NCI-H1694 (cell line): ENCODE data around the gene CYB561A3.

ENCODE experiments used
- DNase-seq: peaks from one replicate; lab custom pipeline; 2025; lab: John Stamatoyannopoulos, UW

CYB561A3 gene

DNA sequence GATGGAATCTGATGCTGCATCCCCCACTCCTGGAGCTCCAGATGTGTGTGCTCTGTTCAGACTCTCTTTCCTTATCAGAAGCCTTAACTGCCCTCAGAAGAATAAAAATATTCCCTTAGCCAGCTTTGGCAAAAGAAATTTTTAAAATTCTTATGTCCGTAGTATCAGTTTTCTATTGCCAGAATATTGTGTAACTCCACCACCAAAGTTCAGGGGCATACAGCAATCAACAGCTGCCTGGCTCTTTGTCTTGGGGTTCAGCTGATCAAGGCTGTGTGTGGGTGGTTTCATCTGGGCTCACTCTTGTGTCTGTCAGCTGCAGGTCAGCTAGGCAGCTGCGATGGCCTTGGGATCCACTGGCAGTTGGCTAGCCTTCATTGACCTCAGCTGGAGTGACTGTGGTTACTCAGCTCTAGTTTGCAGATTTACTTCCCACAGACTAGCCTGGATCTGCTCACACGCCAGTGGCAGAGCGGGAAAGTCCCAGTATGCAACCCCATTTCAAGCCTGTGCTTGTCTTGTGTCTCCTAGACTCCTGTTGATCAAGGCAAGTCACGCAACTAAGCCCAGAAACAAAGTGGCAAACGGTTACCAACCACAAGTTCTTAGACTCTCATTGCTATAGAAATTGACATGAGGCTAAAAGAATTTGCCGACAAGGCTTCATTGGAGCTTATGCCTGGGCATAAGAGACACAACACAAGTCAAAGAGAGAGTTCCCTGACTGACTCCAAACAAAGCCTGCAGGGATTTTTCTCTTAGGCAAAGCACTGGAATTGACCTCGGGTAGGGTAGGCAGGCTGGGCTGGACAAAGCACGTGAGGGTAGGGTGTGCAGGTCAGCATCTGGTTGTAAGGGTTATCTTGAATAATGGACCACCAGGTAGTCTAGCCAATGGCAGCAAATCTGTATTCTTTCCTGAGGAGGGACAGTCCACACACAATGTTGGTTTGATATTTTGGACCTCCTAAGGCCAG is 8.0 kb upstream of the CYB561A3 start:
- DNase-seq, result no peak

DNA sequence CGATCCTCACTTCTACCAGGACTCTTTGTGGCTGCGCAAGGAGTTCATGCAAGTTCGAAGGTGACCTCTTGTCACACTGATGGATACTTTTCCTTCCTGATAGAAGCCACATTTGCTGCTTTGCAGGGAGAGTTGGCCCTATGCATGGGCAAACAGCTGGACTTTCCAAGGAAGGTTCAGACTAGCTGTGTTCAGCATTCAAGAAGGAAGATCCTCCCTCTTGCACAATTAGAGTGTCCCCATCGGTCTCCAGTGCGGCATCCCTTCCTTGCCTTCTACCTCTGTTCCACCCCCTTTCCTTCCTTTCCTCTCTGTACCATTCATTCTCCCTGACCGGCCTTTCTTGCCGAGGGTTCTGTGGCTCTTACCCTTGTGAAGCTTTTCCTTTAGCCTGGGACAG is 7.0 kb upstream of the CYB561A3 start:
- DNase-seq, result no peak

DNA sequence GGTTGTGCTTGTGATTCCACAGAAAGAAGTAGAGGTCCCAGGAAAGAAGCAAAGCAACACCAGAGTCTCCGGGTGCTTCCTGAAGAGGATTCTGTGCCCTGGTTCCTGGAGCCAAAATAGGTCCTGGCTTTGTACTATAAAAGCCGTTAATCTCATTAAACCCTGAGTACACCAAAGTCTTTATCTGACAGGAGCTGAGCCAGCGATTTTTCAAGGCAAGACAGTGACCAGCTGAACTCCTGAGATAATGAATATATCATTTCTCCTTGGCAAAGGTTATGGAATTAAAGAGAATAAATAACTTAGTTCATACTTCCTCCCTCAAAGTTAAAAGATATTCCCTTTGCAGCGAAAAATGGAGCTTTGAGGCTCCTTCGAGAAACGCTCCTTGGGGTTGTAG is 5.7 kb upstream of the CYB561A3 start:
- DNase-seq, result no peak

DNA sequence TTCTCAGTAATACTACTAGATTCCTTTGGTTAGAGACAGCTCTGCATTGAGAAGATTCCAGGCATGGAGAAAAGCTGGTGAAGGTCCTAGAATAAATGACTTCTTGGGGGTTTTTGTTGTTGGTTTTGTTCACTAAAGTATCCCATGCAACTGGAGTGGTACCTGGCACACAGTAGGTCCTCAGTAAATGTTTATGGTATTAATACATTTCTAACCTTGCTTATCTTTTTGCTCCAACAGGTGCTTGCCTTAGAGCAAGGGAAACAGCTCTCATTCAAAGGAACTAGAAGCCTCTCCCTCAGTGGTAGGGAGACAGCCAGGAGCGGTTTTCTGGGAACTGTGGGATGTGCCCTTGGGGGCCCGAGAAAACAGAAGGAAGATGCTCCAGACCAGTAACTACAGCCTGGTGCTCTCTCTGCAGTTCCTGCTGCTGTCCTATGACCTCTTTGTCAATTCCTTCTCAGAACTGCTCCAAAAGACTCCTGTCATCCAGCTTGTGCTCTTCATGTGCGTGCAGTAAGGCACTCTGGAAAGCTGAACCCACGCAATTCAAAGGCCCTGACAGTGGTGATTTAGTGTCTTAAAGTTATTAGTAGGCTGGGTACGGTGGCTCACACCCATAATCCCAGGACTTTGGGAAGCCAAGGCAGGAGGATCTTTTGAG is 2.5 kb upstream of the CYB561A3 start:
- DNase-seq, result no peak

DNA sequence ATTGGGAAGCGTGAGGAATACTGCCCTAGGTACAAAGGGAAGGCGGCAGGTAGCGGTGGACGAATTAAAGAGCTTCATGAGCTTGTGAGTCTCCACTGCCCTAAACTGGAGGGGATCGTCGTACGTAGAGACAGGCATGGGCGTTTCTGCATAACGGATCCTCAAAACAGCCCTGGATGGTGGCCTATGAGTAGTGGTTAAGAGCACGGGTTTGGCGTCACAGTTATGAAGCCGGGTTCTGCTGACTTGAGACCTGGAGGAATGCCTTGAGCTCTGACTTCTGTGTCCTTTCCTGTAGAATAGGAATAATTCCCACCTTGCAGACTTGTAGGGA is 827 bp upstream of the CYB561A3 start:
- no peak for DNase-seq

DNA sequence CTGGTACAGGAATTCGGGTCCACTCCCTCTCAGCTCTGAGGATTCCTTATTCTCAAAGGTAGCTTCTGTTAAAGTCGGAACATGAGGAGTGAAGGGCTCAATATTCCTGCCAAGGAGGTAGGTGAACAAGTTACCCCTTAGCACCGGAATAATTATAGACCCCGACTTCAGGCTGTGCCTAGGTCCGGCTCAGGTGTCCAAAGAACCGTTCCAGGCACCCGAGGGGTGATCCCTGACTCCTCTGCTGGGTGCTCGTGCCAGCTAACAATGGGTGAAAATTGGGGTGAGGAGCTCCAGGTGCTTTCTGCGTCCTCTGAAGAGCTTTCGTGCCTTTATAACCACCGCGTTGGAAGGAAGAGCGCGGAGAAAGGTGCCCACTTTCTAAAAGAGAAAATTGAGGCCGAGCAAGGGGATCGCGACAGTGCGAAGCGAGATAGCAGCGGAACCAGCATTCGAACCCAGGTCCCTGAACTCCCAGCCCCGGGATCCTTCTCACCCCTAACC is 393 bp downstream of the CYB561A3 start:
- no peak for DNase-seq

DNA sequence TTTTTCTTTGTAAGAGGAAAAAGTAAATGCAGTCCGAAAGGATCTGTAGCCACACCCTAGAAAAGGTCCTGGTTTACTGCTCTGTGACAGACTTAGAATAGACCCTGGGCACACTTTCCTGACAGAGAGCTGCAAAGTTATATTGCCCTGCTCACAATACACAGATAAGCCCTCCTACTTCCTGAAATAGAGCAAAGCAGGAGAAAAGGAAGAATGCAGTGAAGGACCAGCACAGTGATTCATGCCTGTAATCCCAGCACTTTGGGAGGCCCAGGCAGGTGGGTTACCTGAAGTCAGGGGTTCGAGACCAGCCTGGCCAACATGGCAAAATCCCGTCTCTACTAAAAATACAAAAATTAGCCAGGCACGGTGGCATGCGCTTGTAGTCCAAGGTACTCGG is 2.2 kb downstream of the CYB561A3 start:
- no peak for DNase-seq

DNA sequence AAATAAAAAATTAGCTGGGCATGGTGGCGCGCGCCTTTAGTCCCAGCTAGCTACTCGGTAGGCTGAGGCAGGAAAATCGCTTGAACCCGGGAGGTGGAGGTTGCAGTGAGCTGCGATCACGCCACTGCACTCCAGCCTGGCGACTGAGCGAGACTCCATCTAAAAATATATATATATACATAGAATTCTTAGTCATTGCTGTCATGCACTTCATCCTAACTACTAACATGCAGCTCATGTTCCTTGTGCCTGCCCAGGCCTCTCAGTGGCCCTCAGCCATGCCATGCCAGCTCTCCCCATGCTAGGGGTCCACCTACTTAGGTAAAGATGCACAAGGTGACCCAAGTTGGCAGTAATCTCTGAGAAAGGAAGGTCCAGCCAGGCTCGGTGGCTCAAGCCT is 3.1 kb downstream of the CYB561A3 start:
- no peak for DNase-seq

DNA sequence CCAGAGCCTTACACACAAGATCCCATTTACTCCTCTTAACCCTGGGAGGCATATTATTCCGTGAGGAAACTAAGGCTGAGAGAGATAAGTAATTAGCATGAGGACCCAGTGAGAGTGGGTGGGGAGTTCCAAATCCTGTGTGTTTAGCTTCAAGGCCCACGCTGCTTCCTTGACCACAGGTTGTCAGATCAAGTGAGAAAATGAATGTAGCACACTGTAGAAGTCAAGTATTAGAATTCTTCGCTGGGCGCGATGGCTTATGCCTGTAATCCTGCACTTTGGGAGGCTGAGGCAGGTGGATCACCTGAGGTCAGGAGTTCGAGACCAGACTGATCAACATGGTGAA is 3.8 kb downstream of the CYB561A3 start:
- no peak for DNase-seq

DNA sequence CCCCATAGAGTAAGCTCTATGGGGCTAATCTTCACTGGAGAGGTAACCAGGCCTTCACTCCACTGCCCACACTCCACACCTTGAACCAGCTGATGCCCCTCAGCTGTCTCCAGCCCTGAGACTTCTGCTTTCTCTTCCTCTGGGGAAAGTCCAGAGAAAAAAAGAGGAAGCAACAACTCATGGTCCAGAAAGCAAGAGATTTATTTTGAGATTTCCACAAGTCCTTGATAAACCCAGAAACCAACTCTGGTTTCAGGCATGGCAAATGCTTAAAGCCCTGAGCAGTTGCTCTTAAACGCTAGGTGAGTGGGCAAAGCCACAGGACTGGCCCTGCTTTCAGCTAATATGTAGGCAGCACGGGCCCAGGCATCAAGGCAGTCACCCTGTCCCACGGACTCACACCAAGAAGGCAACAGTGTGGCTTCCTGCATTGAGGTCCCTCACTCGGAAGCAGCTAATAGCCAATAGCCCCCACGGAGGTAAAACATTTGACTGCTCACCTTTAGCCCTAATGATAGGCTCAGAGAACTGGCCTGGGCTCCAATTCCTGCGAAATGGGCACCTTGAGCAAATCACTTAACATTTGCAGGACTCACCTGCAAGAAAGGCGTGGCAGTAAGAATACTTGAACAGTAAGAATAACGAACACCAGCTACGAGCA is 4.3 kb downstream of the CYB561A3 start:
- no peak for DNase-seq

DNA sequence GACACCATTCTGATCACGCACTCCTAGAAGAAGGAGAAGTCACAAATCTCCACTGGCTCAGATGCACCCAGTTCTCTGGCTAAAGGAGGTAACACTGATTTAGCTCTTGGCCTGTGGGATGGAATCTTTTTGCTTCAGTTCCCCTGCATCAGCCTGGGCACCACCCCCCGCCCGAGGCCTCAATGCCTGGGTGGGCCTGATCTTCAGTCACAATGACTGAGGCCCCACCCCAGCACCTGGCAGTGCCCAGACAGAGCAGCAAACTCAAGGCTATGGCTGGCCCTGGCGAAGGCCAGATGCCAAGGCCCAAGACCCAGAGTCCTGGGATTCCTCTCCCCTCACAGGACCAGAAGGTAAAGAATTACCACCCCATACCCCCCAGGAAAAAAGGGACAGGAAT is 5.0 kb downstream of the CYB561A3 start:
- DNase-seq, result no peak

DNA sequence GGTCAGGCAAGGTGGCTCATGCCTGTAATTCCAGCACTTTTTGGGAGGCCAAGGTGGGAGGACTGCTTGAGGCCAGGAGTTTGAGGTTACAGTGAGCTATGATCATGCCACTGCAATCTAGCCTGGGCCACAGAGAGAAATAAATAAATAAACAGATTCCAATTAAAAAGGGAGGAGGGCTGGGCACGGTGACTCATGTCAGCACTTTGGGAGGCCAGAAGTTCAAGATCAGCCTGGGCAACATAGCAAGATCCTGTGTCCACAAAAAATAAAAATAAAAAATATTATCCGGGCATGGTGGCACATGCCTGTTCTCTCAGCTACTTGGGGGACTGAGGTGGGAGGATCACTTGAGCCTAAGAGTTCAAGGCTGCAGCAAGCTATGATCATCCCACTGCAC is 7.5 kb downstream of the CYB561A3 start:
- DNase-seq, result no peak

DNA sequence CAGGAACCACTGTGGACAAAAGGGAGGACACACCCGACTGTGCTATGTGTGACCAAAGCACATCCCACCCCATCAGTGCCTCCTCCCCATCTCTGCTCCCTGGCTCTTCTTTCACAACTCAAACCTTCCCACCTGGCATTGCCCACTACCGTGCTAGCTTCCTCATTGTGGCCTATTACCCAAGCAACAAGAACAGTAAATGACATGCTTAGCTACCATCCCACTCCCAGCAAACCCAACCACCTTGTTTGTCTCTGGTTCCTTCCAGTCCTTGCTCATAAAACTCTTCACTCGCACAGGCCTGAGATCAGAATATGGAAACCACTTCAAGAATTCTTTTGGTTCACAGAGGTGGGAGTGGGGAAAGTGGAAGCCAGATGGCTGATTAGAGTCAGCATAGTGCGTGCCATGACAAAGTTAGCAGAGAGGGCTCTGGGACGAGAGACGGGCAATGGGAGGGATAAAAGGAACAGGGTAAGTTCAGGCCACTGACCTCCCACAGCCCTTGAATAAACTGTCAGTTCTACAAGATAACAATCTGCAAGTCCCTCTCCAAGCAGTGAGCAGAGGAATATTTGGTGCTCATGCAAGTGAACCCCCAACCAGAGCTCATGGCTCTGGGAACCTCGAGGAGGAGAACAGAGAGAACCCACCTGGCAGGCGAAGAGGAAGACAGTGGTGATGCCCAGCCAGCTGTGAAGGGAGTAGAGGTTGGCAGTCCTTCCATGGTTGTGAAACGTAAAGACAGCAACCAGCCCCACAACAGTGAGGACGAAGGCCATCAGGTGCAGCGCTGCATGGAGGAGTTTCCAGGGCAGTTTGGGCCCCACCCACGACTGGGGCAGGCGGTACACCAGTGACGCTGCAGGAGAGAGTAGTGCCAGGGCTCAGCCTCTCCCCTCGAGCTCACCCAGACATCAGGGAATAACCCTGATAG is 8.3 kb downstream of the CYB561A3 start:
- DNase-seq, result no peak

DNA sequence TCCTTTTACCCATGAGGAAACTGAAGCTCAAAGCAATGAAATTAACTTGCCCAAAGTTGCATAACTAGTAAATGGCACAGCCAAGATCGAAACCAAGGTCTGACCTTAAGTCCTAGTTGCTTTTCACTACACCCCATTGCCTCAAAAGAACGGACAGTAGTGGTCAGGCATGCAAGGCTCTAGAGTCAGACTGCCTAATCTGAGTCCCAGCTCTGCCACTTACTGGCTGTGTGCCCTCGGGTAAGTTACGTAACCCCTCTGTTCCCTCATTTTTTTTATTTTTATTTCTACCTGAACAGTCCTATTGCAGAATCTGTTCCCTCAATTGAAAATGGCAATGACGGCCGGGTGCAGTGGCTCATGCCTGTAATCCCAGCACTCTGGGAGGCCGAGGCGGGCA is 9.6 kb downstream of the CYB561A3 start:
- no peak for DNase-seq

DNA sequence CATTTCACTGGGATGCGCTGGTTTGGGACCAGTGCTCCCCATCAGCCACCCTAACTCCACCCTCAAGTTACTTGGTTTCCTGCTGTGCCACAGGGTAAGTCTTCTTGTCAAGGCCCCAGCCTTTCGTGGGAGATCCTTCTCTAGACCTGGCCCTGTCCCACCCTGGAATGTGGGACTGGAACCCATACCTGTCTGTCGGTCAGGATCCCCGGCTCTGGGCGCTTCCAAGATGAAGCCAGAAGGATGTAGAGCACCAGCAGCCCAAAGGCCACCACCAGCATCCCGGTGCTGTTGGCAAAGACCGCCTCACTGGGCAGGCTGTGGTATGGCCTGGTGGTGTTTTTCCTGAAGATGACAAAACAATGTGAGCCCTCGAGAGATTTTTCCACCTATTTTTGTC is 10.9 kb downstream of the CYB561A3 start:
- DNase-seq, result no peak

DNA sequence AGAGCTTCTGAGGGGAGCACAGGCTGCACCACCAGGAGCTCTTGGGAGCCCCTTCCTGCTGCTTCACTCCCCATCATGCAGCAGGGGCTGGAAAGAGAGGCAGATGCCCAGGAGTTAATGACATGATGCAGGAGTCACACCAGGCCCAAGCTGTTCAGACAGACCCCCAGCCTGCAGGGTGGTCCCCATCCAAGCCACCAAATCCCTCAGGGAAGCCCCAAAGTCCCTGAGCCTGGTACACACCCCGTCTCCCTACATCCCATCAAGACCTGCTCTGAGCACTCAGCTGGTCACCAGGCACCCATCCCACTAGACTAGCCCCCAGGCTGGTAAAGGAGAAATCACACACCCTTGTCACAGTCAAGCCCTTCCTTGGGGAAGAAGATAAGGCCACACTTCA is 11.3 kb downstream of the CYB561A3 start:
- DNase-seq, result no peak

DNA sequence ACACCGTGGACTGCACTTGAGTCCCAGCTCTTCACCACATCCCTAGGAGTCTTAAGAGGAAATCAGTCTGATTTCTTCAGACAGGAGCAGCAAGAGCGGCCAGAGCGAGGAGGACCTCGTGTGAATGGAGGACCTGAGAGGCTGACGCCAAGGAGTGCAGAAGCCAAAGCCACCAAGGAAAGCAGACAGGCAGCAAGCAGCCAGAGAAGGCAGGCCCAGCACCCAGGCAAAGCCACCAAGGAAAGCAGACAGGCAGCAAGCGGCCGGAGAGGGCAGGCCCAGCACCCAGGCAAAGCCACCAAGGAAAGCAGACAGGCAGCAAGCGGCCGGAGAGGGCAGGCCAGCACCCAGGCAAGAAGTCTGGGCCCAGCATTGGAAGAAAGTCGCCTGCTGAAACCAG is 11.8 kb downstream of the CYB561A3 start:
- DNase-seq, result no peak

DNA sequence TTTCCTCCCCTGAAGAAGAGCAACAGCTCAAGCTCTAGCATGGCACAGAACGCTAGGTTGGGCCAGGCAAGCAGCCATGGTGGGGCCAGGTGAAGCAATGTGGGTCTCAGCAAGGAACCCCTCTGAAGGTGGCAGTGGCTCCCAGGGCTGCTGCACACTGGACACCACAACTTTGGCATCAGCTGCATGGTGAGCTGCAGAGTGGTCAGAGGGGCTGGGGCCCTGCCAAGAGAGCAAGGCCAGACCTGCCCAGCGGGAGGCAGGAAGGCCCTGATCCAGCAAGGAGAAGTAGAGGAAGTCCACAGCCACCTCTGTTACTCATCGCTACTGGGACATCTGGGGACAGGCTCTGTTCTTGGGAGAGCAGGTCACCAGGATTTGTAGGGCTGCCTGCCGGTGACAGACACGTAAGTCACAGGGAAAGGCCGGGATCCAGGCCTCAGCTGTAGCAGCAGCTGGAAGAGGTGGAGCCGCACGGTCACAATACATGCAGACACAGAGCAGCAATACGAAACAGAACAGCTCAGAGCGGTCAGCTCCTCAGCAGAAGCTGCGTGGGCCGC is 12.4 kb downstream of the CYB561A3 start:
- no peak for DNase-seq

DNA sequence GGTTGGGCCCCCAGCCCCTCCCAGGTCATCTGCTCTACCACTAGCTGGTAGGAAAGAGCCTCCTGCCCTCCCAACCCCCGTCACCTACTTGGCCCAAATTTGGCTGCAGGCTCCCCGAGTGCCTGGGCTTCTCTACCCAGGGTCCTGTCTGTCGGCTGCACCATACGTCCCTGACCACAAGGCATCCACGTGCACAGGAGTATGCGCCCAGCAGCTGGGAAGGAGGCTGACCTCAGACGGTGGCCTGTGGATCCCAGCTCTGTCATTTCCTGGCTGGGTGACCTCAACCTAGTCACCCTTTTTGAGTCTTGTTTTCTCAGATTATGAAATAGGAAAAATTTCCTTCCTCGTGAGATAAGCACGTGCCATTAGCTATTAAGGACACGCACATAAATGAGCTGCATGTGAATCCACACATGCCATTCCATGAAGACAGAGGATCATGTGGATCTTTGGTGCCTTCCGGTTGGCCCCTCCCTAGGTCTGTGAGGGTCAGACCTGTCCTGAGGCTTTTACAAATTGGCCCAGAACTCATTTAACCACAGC is 13.7 kb downstream of the CYB561A3 start:
- DNase-seq, result no peak

DNA sequence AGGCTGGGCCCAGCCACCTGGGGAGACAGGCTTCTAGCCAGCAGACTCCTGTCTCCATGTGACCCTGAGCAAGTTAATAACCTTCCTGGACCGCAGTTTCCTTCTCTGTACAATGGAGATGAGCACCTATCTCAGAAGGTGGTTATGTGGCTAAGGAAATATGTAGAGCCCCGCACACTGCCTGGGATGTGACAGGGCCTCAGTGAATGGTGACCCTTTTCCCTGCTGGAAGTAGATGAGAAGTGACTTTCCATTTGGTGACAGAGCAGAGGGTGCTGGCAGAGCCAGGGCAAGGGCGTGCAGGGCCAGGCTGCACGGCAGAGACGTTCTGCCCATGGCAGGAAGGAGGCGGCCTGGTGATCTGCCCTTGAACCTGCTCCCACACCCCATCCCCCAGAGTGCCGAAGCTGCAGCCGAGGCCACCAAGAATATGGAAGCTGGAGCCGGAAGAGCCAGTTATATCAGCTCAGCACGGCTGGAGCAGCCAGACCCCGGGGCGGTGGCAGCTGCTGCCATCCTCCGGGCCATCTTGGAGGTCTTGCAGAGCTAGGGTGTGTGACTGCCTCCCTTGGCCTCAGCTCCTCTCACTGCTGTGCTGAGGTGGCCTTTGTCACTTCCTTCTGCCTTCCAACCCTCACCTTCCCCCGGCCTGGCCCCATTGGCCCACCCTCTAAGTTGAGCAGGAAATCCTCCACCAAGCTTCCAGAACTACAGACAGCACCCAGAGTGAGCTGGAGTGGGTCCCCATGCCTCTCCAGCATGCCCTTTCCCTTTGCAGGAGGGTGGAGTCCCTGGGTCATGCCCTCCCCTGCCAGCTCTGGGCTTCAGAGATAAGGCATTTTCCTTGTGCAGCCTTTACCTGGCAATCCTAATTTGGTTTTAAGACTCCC is 15.5 kb downstream of the CYB561A3 start:
- DNase-seq, result no peak
